ENCODE measurements around the gene FCHSD2. TPM values are rescaled to one million over a fixed set of nuclear protein-coding genes. Genes with fewer than 3 reads are reported as not detected.
A peak's percentile ranks its signal among the peaks of the same experiment; 100 is the strongest.

The FCHSD2 gene
- total RNA-seq, 6 donors from 2014 or later, result 22.5 to 55.6 (median 42.7) TPM

- Histone ChIP-seq H3K4me3 (no peak overlapping the region), H3K36me3 (no peaks in the 10 kb centered on the region), H3K27ac (no peak overlapping the region), H3K4me1 (peaks cover 8 to 21% (median 15%) of the 10 kb centered on the region in 4 donors), H3K27me3 (no peaks in the 10 kb centered on the region), H3K9me3 (no peaks in the 10 kb centered on the region)
- no peak for TF ChIP-seq CTCF (IDR thresholded peaks at IDR 0.05)
- TF ChIP-seq POLR2A (IDR thresholded peaks at IDR 0.05), result no peak
- no peak for TF ChIP-seq POLR2AphosphoS5 (IDR thresholded peaks at IDR 0.05)
- TF ChIP-seq EP300 (IDR thresholded peaks at IDR 0.05), result no peak
- WGBS, 2 donors, result 77 to 78% methylated on average over 10 of the region's 10 CpGs
- ATAC-seq (ENCODE audit: low FRiP score in 2 of 2), result no peak
- DNase-seq, result no peak
These were observed 20.1 kb upstream of the FCHSD2 start for GRCh38 chr11:73162196-73162740.

- no peaks in the 10 kb centered on the region for H3K9me3 ChIP-seq
- no peak for TF ChIP-seq EP300 (IDR thresholded peaks at IDR 0.05)
- TF ChIP-seq CTCF (IDR thresholded peaks at IDR 0.05), result no peak
- no peak for TF ChIP-seq POLR2A (IDR thresholded peaks at IDR 0.05)
- TF ChIP-seq POLR2AphosphoS5 (IDR thresholded peaks at IDR 0.05), result no peak
- H3K4me3 ChIP-seq, result no peak overlapping the region
These were observed 18.1 kb upstream of the FCHSD2 start for GRCh38 chr11:73160005-73160760.

GRCh38 chr11:73159297-73159696 lies 17.2 kb upstream of the FCHSD2 start:
- H3K27ac ChIP-seq, result peak overlapping the region in 3 of 4 donors; percentile 28 to 79 (median 65)

More at GRCh38 chr11:73160005-73160760, 18.1 kb upstream of the FCHSD2 start:
- WGBS, 2 donors, result 90 to 94% methylated on average over 9 to 10 of the region's 10 CpGs
- no peaks in the 10 kb centered on the region for H3K36me3 ChIP-seq
- H3K27ac ChIP-seq, result no peak overlapping the region
- no peaks in the 10 kb centered on the region for H3K27me3 ChIP-seq
- DNase-seq, result no peak
- no peak for ATAC-seq (ENCODE audit: low FRiP score in 2 of 2)
- H3K4me1 ChIP-seq, result peaks cover 12 to 26% (median 22%) of the 10 kb centered on the region in 4 donors

GRCh38 chr11:73158356-73159051 lies 16.4 kb upstream of the FCHSD2 start:
- no peaks in the 10 kb centered on the region for H3K36me3 ChIP-seq
- no peak overlapping the region for H3K4me3 ChIP-seq
- H3K27me3 ChIP-seq, result no peaks in the 10 kb centered on the region
- no peak for ATAC-seq (ENCODE audit: low FRiP score in 2 of 2)
- no peaks in the 10 kb centered on the region for H3K9me3 ChIP-seq
- no peak for TF ChIP-seq POLR2AphosphoS5 (IDR thresholded peaks at IDR 0.05)
- TF ChIP-seq POLR2A (IDR thresholded peaks at IDR 0.05), result no peak
- TF ChIP-seq EP300 (IDR thresholded peaks at IDR 0.05), result no peak
- no peak for TF ChIP-seq CTCF (IDR thresholded peaks at IDR 0.05)
- H3K4me1 ChIP-seq, result peaks cover 24 to 39% (median 31%) of the 10 kb centered on the region in 4 donors
- peak overlapping the region in 3 of 4 donors; percentile 57 to 79 (median 60) for H3K27ac ChIP-seq
- WGBS, 2 donors, result 72 to 81% methylated on average over 8 of the region's 8 CpGs
- no peak for DNase-seq

More at GRCh38 chr11:73159297-73159696, 17.2 kb upstream of the FCHSD2 start:
- H3K36me3 ChIP-seq, result no peaks in the 10 kb centered on the region
- H3K27me3 ChIP-seq, result no peaks in the 10 kb centered on the region
- TF ChIP-seq EP300 (IDR thresholded peaks at IDR 0.05) (no peak), POLR2A (IDR thresholded peaks at IDR 0.05) (no peak), CTCF (IDR thresholded peaks at IDR 0.05) (no peak), POLR2AphosphoS5 (IDR thresholded peaks at IDR 0.05) (no peak)
- no peak for ATAC-seq (ENCODE audit: low FRiP score in 2 of 2)
- no peak for DNase-seq
- no peak overlapping the region for H3K4me3 ChIP-seq
- no peaks in the 10 kb centered on the region for H3K9me3 ChIP-seq
- peaks cover 16 to 32% (median 27%) of the 10 kb centered on the region in 4 donors for H3K4me1 ChIP-seq
- WGBS, 2 donors, result 98 to 100% methylated on average over 2 to 3 of the region's 3 CpGs

Measured in upper lobe of left lung (tissue), 6 donors.